HS-5 (cell line): ENCODE data around the gene CCNE1.
"Not testable (repeated sequence)": the region's sequence is repeated elsewhere in the genome, so short reads cannot be mapped to it uniquely, and the experiment has no call there.

ENCODE experiments used
- DNase-seq: peaks from one replicate; pipeline ENCODE4 v3.0.0-alpha.2; 2012; ENCODE audit warnings: low read depth

The CCNE1 gene

DNA sequence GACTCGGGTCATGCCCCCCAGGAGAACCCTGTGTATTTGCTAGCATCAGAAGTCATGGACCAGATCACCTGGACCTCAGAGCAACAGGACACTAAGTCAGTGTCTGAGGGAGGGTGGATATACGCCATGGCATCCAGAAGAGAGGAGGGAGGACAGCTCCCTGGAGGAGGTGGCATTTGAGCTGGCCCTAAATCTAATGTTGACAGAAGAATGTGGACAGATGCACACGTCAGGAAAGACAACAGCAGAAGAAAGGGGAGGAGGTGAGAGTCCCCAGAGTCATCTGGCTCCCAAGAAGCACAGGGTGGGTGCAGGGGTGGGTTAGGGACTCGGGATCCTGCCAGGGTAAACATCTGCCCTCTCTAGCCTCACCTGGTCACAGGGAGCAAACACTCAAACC, 24.5 kb upstream of the CCNE1 start:
- no peak for DNase-seq

- DNase-seq, result no peak
Observed at GRCh38 chr19:29789007-29789406, 22.8 kb upstream of the CCNE1 start.

DNA sequence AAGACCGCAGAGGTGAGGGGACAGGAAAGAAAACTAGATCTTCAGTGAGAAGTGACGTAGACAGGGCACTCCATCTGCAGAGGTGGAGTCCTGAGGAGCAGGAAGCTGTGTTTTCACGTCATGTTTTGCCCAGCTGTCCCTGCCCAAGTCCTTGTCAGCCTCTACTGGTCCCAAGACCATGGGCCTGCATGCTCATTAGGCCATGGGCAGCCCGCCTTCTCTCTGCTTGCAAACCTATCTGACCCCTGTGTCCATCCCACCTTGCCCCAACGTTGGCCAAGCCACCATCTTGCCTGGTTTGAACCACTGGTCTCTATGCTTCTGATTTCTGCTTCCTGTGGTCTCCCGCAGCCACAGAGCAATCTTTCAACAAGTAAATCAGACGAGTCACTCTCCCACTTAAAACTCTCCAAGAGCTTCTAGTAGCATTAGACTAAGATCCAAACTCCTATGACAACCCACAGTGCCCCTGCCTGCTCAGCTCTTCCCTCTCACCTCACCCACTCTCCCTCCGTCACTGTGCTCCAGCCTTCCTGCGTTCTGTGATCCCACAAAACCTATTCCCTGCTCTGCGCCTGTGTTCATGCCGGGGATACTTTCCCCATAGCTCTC, 18.6 kb upstream of the CCNE1 start:
- DNase-seq, result no peak

- DNase-seq, result not testable (repeated sequence)
Observed at GRCh38 chr19:29794490-29794889, 17.3 kb upstream of the CCNE1 start.

DNA sequence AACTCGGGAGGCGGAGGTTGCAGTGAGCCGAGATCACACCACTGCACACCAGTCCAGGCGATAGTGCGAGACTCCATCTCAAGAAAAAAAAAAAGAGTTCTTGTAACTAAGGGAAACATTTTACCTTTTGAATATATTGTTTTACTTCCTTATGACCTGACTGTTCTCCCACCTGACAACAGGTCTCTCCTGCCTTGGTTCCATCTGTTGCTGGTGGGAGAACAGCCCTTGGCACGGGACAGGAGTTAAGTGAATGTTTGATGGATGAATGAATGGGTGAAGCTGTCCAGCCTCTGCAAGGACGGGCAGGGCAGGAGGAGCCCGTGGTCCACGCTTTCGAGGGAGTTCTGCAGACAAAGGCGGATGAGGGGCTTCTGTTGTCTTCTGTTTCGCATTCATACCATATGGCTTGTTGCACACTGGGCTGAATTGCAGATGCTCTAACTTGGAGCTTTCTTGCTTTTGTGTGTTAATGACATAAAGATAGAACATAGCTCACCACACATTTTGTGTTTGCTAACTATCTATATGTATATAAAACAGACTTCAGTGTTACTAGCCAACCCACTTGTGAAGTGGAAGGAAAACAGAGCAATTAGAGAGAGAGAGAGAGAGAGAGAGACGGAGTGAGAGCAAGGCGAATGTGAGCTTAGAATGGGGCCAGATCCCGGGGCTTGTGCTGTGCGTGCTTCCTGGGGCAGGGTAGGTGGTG, 16.2 kb upstream of the CCNE1 start:
- DNase-seq, result no peak

DNA sequence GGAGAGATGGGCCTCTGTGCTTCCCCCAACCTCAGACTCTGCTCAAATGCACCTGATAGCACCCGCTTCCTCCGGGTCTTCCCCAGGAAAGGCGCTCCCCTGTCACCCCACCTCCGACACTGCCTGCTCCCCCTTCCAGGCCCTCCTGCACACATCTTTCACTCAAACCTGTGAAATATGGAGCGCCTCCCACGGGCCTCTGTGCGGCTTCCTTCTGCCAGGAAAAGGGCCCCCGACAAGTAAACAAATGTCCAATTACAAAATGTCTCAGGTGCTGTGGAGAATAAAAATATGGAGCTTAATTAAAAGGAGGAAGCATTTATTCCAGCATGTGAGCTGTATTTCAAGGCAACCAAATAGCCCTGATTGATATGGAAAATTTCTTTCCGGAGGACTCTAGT, 15.6 kb upstream of the CCNE1 start:
- no peak for DNase-seq

- no peak for DNase-seq
Observed at GRCh38 chr19:29798774-29799497, 12.9 kb upstream of the CCNE1 start.

- DNase-seq, result no peak
Observed at GRCh38 chr19:29800100-29800825, 11.5 kb upstream of the CCNE1 start.

GRCh38 chr19:29803951-29804350, 7.8 kb upstream of the CCNE1 start:
- DNase-seq, result not testable (repeated sequence)

- DNase-seq, result no peak
Observed at GRCh38 chr19:29804493-29804892, 7.3 kb upstream of the CCNE1 start.

- no peak for DNase-seq
Observed at GRCh38 chr19:29805031-29805965, 6.5 kb upstream of the CCNE1 start.

GRCh38 chr19:29806098-29806866, 5.5 kb upstream of the CCNE1 start:
- DNase-seq, result no peak

- DNase-seq, result no peak
Observed at GRCh38 chr19:29807178-29807577, 4.6 kb upstream of the CCNE1 start.

GRCh38 chr19:29807870-29808405, 3.9 kb upstream of the CCNE1 start:
- DNase-seq, result no peak

- DNase-seq, result no peak
Observed at GRCh38 chr19:29809795-29810503, 1.8 kb upstream of the CCNE1 start.

DNA sequence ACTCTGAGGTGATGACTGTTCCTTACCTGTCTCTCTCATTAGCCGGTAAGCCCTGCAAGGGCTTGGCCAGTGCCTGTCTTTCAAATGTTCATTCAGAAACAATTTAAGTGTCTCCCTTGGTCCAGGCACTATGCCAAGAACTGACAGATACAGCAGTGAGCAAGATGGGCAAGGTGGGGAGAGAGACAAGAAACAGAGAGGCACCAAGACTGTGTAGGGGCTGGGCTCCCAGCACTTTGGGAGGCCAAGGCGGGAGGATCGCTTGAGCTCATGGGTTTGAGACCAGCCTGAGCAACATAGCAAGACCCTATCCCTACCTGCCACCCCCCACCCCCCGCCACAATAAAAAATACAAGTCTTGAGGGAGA, 1.3 kb upstream of the CCNE1 start:
- DNase-seq, result no peak

GRCh38 chr19:29812080-29812880, 489 bp downstream of the CCNE1 start:
- DNase-seq, result no peak

DNA sequence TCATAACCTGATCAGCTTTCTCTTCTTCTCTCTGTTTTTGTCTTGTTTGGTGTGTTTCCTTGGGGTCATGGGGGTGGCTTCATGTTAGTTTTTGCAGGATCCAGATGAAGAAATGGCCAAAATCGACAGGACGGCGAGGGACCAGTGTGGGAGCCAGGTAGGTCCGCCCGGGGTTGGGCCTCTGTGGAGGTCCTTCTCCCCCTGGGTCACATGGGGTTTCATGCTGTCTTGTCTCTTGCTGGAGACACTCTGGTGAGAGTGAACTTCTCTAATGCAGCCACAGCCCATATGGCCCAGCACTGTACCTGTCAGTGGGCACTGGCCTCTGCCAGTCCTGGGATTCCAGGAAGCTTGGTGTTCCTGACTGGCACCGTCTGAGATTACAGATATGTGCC, 1.1 kb downstream of the CCNE1 start:
- no peak for DNase-seq

- no peak for DNase-seq
Observed at GRCh38 chr19:29813642-29814041, 1.9 kb downstream of the CCNE1 start.
